HG03066 (cell line): ENCODE measurements around the gene SCAANT1.

Experiments
- ATAC-seq: cut with Tn5 transposase; IDR thresholded peaks from one replicate; pipeline ENCODE4 v1.9.1; 2021; ENCODE audit warnings: low read depth; ENCODE audit not compliant: unreplicated experiment

The SCAANT1 gene

GRCh38 chr3:63905731-63906620, 6.2 kb downstream of the SCAANT1 start:
- no peak for ATAC-seq

- ATAC-seq = no peak
Observed at GRCh38 chr3:63900459-63900858, 11.7 kb downstream of the SCAANT1 start.

- no peak for ATAC-seq
Observed at GRCh38 chr3:63900010-63900409, 12.2 kb downstream of the SCAANT1 start.

GRCh38 chr3:63896332-63897030, 15.7 kb downstream of the SCAANT1 start:
- peak; percentile 71 for ATAC-seq

GRCh38 chr3:63895422-63896189, 16.6 kb downstream of the SCAANT1 start:
- ATAC-seq = no peak

GRCh38 chr3:63892773-63893352, 19.3 kb downstream of the SCAANT1 start:
- ATAC-seq = no peak

GRCh38 chr3:63891518-63891917, 20.7 kb downstream of the SCAANT1 start:
- no peak for ATAC-seq

- ATAC-seq = no peak
Observed at GRCh38 chr3:63886858-63887257, 25.3 kb downstream of the SCAANT1 start.

GRCh38 chr3:63880653-63881052, 31.5 kb downstream of the SCAANT1 start:
- ATAC-seq = no peak

GRCh38 chr3:63878394-63879060, 33.7 kb downstream of the SCAANT1 start:
- no peak for ATAC-seq

- no peak for ATAC-seq
Observed at GRCh38 chr3:63877737-63878393, 34.3 kb downstream of the SCAANT1 start.

- ATAC-seq = no peak
Observed at GRCh38 chr3:63876260-63876659, 35.9 kb downstream of the SCAANT1 start.

- ATAC-seq = no peak
Observed at GRCh38 chr3:63875510-63875909, 36.7 kb downstream of the SCAANT1 start.

GRCh38 chr3:63874769-63875168, 37.4 kb downstream of the SCAANT1 start:
- no peak for ATAC-seq

- no peak for ATAC-seq
Observed at GRCh38 chr3:63872135-63872924, 39.9 kb downstream of the SCAANT1 start.

GRCh38 chr3:63870615-63871005, 41.6 kb downstream of the SCAANT1 start:
- ATAC-seq = no peak

- no peak for ATAC-seq
Observed at GRCh38 chr3:63869940-63870614, 42.1 kb downstream of the SCAANT1 start.

GRCh38 chr3:63867225-63867624, 45.0 kb downstream of the SCAANT1 start:
- no peak for ATAC-seq
